ENCODE results near the gene CATSPERZ.

CATSPERZ gene

GRCh38 chr11:64303109-64304031 is 3.2 kb downstream of the CATSPERZ start:
- Histone ChIP-seq H3K36me3 (ENCODE audit: low read depth) (peaks cover 10% of the 10 kb centered on the region; the same call in 1 of the 2 replicates), H3K9me3 (ENCODE audit: severe bottlenecking) (no peaks in the 10 kb centered on the region), H3K27me3 (ENCODE audit: insufficient read depth, poor library complexity, severe bottlenecking) (peaks cover 22% of the 10 kb centered on the region), H3K27ac (ENCODE audit: poor library complexity, severe bottlenecking) (peak overlapping the region; percentile 86), H3K4me1 (ENCODE audit: insufficient read depth, poor library complexity, severe bottlenecking) (no peaks in the 10 kb centered on the region), H3K4me3 (ENCODE audit: severe bottlenecking) (no peak overlapping the region)
- DNase-seq (ENCODE audit: low spot score) (peak; percentile 19), ATAC-seq (ENCODE audit: low read depth) (no peak)
- TF ChIP-seq CTCF (IDR thresholded peaks at IDR 0.05; ENCODE audit: poor library complexity, severe bottlenecking), result no peak

GRCh38 chr11:64304032-64304315 is 3.8 kb downstream of the CATSPERZ start:
- peak overlapping the region; percentile 61 for H3K4me3 ChIP-seq (ENCODE audit: severe bottlenecking)
- peaks cover 20% of the 10 kb centered on the region for H3K27me3 ChIP-seq (ENCODE audit: insufficient read depth, poor library complexity, severe bottlenecking)
- DNase-seq (ENCODE audit: low spot score) (peak; percentile 30), ATAC-seq (ENCODE audit: low read depth) (no peak)
- H3K36me3 ChIP-seq (ENCODE audit: low read depth), result peaks cover 10% of the 10 kb centered on the region; the same call in 1 of the 2 replicates
- H3K9me3 ChIP-seq (ENCODE audit: severe bottlenecking), result no peaks in the 10 kb centered on the region
- H3K27ac ChIP-seq (ENCODE audit: poor library complexity, severe bottlenecking), result peak overlapping the region; percentile 86
- no peak for TF ChIP-seq CTCF (IDR thresholded peaks at IDR 0.05; ENCODE audit: poor library complexity, severe bottlenecking)
- H3K4me1 ChIP-seq (ENCODE audit: insufficient read depth, poor library complexity, severe bottlenecking), result no peaks in the 10 kb centered on the region

GRCh38 chr11:64304316-64305072 is 4.3 kb downstream of the CATSPERZ start:
- peak; percentile 47 for ATAC-seq (ENCODE audit: low read depth)

DNA sequence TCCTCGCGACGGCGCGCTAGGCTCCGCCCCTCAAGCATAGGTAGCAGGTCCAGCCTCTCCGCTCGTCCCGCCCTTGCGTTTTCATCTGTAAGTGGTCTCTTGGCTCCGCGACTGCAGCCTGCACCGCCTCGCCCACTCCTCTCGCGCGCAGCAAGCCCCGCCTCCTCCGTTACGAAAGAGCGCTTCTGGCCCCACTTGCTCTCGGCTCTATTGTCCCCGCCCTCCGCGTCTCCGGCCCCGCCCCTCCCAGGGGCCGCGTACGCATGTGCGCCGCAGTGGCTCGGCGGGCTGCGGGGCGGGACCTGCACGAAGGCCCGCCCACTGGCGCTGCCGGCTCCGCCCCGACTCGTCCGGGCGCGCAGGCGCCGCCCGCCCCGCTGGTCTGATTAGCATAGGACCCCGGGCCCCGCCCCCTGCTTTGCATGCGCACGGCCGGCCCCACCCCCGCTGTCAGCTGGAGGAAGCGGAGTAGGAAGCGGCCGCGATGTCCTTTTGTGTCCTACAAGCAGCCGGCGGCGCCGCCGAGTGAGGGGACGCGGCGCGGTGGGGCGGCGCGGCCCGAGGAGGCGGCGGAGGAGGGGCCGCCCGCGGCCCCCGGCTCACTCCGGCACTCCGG is 5.0 kb downstream of the CATSPERZ start, which contains the start of gene ESRRA:
ESRRA (plus strand) TSS at position 450 of the 616 bp plus-strand sequence. CDS start 1,656 bp downstream, outside the sequence.
- H3K4me1 ChIP-seq (ENCODE audit: insufficient read depth, poor library complexity, severe bottlenecking), result no peaks in the 10 kb centered on the region

More at GRCh38 chr11:64304316-64305072, 4.3 kb downstream of the CATSPERZ start:
- TF ChIP-seq CTCF (IDR thresholded peaks at IDR 0.05; ENCODE audit: poor library complexity, severe bottlenecking), result peak; percentile 86
- Histone ChIP-seq H3K27me3 (ENCODE audit: insufficient read depth, poor library complexity, severe bottlenecking) (peaks cover 14% of the 10 kb centered on the region), H3K9me3 (ENCODE audit: severe bottlenecking) (no peaks in the 10 kb centered on the region), H3K27ac (ENCODE audit: poor library complexity, severe bottlenecking) (peak overlapping the region; percentile 86), H3K36me3 (ENCODE audit: low read depth) (peaks cover 10% of the 10 kb centered on the region; the same call in 1 of the 2 replicates), H3K4me3 (ENCODE audit: severe bottlenecking) (peak overlapping the region; percentile 61), H3K4me1 (ENCODE audit: insufficient read depth, poor library complexity, severe bottlenecking) (no peaks in the 10 kb centered on the region)
- DNase-seq (ENCODE audit: low spot score), result peak; percentile 87

More for the DNA sequence above, 5.0 kb downstream of the CATSPERZ start, which contains the start of gene ESRRA:
- Histone ChIP-seq H3K9me3 (ENCODE audit: severe bottlenecking) (no peaks in the 10 kb centered on the region), H3K27ac (ENCODE audit: poor library complexity, severe bottlenecking) (peak within 1 kb of the TSS; percentile 86), H3K36me3 (ENCODE audit: low read depth) (peaks cover 10% of the 10 kb centered on the region; the same call in 1 of the 2 replicates), H3K27me3 (ENCODE audit: insufficient read depth, poor library complexity, severe bottlenecking) (peaks cover 8% of the 10 kb centered on the region), H3K4me3 (ENCODE audit: severe bottlenecking) (peak within 1 kb of the TSS; percentile 61)
- TF ChIP-seq CTCF (IDR thresholded peaks at IDR 0.05; ENCODE audit: poor library complexity, severe bottlenecking), result no peak
- DNase-seq (ENCODE audit: low spot score) (peak; percentile 99), ATAC-seq (ENCODE audit: low read depth) (peak; percentile 74)
